SHP77 (cell line): Measurements from ENCODE around the gene SLIT3.

Source experiments
- DNase-seq, 2 experiments: peaks; one replicate each; lab custom pipeline; 2025; lab: John Stamatoyannopoulos, UW

The SLIT3 gene

DNA sequence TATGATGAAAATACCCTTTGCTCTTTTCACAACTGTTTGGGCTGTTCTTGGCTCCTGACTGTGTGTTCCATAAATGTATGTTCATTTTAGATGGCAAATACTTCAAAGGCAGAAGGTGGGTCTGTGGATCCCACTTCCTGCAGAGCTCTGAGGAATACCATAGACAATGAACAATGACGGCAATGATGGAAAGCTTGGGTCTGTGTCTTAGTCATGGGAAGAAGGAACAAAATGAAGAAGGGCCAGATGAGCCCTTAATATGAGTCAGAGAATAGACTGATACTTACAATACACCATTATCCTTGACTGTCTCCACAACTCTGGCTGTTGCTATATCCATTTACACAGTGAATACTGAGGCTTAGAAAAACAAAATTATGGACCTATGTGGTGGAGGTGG, 126.0 kb downstream of the SLIT3 start:
- no peak for DNase-seq

DNA sequence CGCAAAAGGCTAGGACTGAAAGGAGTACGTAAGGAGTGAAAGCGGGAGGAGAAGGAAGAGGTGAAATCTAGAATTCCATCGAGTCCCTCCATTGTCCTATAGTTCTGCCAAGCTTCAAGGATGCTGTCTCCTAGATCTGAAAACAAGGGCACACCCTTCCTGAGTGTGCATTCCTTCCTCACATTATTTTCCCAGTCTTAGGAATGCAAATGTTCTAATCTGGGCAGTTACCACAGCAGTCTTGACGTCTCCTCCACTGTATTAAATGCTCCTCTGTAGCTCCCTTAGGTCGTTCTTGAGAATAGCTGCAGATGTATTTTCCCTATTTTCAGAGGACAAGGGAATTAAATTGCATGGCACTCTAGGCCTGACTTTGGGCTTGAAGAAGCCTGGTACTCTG, 127.6 kb downstream of the SLIT3 start:
- DNase-seq, result no peak

DNA sequence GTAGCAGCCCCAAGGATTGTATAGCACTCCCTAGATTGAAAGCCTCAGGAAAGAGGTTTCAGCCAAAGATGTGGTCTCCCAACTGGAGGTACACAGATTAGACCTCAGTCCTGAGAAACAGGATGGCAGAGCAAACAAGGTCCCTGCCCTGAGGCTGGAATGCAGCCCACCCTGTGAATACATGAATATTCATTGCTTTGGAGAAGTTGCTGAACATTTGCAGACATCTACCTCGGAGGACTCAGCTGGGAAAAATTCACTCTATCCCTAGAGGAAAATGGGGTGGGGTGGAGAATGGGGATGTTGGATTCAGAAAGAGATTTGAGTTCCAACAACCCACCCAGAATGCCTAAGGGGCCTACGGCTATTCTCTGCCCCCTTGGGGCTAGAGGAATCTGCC, 129.4 kb downstream of the SLIT3 start:
- no peak for DNase-seq

DNA sequence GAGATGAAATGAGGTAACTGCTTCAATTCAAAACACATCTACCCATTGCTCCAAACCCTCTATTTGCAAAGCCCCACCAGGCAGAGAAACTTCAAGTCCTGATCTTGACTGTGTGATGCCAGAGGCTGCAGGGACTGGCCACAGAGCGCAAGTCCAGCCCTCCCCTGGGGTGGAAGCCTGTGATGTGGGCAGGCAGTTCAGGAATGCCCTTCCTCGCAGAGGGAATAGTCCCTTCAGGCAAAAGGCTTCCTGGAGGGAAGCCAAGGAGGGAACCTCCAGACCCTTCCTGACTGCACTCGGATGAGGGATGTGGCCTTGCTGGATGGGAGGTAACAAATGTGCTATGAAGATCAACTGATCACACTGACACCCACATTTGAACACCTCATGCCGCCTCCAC, 131.2 kb downstream of the SLIT3 start:
- no peak for DNase-seq

DNA sequence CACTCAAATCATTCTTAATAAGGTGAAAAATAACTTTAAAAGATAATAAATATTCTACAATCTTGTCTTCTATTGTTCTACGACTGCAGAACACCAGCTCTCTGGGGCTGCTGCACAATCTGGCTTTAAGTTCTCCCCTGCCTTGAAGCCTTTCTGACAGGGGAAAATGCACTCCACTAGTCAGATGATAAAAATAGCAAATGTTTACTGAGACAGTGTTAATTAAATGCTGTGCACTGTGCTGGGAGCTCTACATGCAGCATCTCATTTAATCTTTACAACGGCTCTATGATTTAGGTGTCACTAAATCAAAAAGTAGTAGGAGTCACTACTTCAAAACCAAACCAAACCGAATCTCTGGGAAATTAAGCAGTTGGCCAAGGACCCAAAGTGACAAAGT, 132.7 kb downstream of the SLIT3 start:
- no peak for DNase-seq

DNA sequence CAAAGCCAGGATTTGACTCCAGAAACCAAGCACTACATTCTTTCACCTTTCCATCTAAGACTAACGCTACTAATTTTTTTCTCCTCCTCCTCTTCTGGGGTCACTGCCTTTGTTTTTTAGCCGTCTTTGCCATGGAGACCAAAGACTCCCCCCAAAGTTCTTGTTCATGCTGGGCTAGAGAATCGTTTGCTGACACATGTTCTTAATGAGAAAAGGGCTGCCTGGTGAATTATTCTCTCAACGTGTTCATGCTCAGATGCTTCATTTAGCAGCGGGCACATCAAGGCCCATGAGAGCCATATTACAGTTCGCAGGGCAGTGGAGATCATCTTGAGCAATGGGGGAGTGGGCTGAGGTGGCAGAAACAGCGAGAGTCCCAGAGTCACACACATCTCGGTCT, 134.9 kb downstream of the SLIT3 start:
- no peak for DNase-seq

DNA sequence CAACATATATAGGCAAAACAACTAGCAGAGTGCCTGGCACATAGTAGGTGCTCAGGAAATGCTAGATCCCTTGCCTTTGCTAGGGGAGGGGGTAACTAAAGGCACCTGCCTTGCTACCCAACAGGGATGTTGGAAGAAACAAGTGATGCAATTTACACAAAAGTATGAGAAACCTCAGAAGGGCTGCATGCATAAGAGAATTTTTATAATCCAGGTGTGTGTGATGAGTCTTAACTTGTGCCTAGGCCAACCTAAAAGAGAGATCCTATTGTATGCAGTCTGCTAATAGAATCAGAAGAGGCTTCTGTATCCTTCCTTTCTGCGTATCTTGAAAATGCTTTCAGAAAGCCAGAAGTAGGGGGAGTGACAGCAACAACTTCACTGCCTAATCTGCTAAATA, 135.9 kb downstream of the SLIT3 start:
- DNase-seq, result no peak

DNA sequence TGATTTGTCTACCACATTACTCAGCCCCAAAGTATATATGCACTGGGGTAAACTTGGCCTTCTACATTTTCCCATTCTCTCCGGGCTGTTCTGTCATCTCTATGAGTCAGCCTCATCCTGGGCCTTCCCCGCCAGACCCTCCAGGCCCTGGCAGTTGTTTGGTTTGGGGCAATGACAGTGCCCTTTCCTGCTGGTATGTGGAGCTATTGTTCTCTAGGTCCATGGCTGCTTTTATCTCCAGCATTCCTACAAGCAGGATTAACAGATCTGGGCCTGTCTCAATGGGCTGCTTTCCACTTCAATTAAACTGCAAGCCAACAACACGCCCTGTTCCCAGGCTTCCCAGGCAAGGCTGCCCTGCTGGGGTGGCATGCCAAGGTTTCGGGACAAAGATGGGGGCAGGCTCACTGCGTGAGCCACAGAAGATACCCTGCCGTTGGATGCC, 136.4 kb downstream of the SLIT3 start:
- no peak for DNase-seq

DNA sequence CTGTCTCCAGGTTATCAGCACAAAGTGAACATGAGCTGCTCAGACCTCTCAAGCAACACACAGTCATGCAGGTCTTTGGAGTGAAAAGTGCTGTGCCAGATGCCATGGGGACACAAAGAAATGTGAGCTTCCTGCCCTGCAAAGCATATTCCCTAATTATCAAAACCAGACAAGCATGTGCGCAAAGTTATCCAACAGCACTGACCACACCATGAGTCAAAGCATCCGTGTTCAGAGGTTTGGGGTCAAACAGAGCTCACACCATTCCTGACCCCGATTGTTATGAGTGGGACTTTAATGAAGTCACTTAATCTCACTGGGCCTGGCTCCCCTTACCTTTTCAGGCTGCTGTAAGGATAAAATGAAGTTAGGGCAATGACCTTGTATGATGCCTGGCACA, 138.5 kb downstream of the SLIT3 start:
- DNase-seq, result no peak

DNA sequence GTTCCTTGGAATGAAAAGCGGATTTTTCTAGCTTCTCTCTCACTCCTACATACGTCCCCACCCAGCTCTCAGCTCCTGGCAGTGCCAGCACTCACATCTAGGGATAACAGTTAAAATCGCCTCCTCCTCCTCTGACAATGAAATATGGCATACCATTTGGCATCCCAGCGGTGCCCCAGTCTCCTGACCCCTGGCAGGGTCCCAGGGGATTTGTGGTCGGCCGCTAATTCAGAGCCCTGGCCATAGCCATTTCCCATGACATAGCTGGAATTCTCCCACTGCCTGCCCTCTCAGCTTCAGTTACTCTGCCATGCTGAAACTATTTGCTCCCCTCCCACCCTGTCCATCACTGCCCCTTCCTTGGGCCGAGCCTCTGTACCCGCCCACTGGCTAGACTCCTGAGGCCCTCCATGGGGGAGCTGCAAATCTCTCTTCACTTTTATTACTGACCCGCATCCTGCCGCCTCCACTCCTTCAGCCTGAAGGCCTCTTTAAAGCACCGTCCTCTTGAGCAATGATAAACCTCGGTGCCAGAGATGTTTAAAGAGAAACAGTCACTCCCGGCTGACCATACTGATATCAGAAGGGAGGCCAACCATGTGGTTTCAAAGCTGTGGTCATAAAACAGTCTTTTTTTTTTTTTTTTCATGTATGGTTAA, 139.8 kb downstream of the SLIT3 start:
- DNase-seq, result no peak

DNA sequence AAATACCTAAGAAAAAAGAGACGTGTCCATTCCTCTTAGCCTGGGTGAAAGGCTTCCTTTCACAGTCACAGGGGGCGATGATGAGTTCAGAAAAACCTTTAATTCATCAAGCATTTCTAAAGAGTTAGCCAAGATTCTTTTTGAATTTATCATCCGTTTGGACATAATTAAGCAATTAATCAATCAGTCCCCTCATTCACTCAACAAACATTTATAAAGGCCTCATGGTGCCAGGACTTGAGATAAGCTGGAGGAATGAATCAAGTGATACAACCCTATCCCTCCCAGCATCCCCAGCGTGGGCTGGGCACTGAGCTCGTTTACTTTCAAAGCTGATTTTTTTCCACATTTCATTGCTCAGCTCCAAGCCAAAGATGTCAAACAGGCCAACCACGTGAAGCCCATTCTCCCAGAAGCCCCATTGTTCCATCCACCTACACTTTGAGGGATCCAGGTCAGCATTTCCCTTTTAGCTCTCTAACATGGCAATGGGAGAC, 140.5 kb downstream of the SLIT3 start:
- DNase-seq, result no peak

DNA sequence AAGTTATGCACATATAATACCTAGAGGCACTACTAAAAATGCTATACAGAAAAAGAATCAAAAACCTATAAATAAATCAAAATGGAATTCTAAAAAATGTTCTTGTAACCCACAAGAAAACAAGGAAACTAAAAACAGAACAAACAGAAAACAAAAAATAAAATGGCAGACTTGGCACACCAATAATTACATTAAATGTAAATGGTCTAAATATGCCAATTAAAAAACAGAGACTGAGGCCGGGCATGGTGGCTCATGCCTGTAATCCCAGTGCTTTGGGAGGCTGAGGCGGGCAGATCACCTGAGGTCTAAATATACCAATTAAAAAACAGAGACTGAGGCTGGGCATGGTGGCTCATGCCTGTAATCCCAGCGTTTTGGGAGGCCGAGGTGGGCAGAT, 142.2 kb downstream of the SLIT3 start:
- DNase-seq, result no peak

DNA sequence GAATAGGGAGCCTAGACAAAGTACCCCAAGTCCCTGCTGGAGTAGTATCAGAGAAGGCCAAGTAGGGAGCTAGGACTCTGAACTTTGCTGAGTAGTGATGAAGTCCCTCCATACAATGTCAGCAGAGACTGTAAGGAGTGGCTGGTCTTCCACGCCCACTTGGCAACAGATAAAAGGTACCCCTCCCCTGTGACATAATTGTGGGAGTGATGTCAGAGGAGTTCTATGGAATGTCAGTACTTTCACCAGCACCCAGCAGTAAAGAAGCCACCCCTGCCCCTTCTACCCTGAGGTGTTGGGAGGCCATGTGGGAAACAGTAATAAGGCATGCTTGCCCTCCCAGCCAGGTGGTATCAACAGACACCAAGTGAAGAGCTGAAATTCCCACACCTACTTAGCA, 143.9 kb downstream of the SLIT3 start:
- no peak for DNase-seq

DNA sequence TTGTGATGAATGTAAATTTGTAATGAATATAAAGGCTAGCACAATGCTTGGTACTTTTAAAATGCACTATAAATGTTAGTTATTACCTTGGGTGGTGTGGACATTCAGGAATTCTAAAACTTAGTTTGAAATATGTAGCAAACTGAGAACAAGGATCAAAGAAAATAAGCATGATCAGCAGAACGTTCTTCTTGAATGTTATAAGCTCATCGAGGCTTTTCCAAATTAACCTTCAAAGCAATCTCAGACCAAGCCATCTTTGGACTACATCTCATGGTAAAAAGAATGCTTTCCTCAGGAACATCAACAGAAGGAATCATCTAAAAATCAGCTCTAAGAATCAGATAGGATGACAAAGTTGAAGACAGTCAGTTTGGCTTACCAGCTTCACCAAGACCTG, 146.3 kb downstream of the SLIT3 start:
- DNase-seq, result no peak

DNA sequence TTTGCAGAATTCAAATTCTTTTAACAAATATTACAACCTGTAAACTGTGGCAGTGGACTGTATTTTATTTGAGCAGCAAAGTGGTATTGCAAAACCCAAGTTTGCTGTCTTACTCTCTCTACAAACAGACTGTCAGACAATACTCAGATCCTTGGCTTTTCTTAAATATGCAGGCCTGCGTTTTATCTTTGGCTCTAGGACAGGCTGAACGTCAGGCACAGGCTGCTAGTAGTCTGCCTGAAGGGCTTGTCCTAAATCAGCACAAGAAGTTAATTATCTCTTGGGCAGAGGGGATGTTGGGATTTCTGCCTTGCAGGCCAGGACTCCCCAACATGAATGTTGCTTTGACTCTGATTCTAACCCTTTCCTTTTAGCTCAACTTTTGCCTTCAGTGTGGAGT, 147.5 kb downstream of the SLIT3 start:
- no peak for DNase-seq

DNA sequence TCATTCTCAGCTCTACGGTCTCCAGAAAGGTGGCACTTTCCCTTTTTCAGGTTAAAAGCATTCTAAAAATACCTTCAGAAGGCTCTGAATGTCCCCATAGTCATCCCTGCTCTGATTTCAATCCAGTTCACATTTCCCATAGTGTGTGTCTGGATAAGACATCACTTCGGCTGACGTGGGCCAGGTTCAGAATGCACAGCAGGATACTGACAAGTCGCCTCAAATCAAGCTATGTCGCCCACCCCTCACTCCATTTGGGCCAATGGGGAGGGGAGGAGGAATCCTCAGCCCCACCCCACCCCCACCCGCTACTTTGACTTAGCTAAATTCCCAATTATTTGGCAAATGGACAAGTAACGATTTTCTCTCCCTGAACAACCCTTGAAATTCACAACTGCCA, 148.0 kb downstream of the SLIT3 start:
- DNase-seq, result no peak

DNA sequence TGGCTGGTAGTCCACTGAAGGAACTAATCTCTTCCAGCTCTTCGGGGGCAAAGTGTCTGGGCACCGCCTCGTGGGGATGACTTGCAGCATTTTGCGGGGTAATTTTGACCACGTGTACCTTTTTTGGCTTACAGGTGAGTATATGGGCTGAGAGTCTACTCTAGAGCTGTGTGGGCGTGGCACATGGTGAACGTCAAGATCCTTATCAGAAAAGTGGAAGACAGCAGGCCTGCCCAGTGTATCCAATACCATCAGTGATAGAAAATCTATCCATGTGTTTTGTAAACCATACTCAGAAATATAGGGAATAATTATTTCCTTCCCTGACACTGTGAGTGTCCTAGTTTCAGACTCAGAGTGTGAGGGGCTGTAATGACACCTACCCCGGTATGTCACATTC, 148.5 kb downstream of the SLIT3 start:
- DNase-seq, result no peak

DNA sequence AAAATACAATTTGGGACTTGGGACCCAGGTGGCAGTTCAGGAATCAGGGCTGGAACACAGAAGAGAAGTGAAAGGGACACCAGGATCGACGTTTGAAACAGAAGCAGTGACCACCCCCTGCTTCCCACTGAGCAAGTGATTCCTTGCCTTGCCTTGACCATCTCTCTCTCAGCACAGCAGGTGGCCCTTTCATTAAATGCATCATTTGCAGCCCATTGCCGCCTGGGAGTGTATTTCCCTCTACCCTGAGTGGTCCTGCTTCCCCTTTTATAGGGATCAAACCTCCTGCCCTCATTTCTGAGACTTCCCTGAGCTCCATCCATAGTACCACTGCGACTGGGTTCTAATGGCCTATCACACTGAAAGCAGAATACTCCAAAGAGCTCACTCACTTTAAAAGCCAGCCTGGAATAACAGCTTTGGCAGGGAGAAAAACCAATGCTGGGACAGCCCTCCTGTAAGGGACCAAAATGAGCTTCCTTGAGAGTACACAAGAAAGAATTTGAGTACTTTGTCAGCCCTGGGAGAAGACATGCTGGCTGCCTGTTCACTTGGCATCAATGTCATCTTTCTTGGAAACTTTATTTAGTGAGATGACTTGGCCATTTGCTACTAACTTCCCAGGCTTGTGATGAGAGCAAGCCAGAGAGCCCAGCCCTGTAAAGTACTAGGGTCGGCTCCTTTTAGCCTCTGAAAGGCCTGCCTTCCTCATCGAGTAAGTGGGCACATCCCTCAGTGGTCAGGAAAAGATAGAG, 149.7 kb downstream of the SLIT3 start:
- no peak for DNase-seq

DNA sequence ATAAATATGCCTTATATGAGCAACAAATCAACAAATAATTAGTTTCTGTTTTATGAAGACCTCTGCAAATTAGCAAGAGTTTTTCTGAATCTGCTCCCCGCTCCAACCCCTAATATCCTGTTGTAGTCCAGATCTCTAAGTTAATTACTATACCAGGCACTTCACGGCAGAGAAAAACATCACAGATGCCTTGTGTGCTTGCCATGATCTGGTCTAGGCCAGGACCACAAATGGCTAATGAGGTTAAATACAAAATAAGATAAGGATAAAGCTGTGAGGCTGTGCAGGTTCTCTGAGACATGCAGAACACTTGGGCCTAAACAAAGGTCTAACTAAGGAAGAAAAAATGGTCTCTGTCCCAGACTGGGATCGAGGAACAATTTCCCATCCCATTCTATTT, 150.8 kb downstream of the SLIT3 start:
- DNase-seq, result no peak

DNA sequence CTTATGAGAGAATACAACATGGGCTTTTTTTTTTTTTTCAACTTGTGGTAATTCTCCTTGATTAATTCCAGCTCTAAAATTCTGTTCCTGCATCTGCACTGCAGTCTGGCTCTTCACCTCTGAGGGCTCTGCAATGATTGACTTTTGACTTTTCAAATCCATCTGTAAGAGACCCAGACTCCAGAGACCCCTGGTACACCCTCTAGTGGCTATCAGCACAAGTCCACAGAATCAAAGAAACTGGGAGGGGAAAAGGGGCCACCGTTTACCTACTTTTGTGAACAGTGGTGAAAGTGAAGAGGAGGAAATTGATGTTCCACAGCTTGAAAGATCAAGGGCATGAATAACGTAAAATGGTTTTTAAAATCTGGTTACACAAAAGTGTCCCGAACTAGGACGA, 151.6 kb downstream of the SLIT3 start:
- DNase-seq, result no peak

DNA sequence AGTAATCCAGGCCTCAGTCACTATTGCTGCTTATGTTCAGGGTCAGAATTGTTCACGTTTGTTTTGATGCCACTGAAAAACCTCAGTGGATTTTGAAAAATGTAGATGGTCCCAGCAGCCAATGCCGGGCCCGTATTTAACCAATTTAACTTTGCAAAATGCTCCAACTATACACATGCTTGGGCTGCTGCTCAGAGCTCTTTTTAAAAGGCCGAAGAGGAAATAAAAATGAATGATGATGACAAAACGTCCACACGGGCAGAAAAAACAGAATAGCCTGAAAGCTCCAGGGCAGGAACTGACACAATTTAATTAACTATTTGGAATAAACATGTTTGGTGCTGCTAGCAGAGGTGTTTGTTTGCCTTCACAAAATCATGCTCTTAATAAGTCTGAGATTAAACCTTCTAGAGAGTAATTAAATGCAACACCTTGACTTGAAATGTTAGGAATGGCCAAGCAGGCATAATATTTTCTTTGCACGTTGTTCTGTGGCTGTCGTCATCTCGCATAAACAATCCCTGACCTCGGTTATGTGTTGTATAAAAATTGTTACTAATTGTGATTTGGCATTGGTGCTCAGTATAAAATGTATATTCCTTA, 152.7 kb downstream of the SLIT3 start:
- DNase-seq, result no peak

DNA sequence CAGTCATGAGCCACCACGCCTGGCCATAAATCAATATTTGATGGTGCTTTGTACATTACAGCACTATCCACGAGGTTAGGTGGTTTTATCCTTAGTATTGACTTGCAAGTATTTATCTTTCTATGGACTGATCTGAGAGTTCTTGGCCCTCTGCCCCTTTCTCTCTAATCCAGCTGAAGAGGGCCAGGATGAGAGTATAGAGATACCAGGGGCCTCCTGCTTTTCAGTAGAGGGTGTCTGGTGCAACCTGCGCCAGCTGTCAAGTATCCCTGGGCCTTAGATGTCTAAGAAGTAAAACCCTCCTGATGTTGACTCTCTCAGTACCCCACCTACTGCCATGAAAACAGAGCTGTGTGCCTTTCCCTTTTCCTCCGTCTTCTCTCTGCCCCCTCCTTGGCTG, 153.4 kb downstream of the SLIT3 start:
- no peak for DNase-seq

DNA sequence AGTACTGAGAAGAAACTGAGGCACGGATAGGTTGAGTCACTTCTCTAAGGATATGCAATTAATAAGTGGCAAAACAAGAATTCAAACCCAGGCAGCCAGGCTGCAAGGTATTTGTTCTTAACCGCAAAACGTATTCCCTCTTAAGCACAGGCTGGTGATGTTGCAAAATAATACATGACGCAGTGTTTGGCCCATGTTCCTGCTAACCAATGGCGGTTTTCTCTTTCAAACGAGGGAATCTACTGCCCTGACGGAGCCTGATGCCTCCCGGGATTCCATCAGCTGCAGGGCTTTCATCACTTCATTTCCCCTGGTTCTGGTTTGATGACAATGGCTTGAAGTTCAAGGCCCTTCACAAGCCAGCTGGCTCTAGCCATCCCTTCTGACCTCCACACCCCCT, 154.8 kb downstream of the SLIT3 start:
- DNase-seq, result no peak
